22Rv1 (cell line): Measurements from ENCODE around the gene HSPB3.

ENCODE experiments used
- ZFX ChIP-seq: fragments of 450-650 bp; IDR thresholded peaks from 2 replicates; pipeline ENCODE4 v1.6.1; 2017; ENCODE audit warnings: antibody characterized with exemption, borderline replicate concordance
- TF ChIP-seq, protein P1 (sequence below): fragments of 450-650 bp; IDR thresholded peaks from 2 replicates; pipeline ENCODE4 v1.5.1; 2017; ENCODE audit warnings: mild to moderate bottlenecking

DNA sequence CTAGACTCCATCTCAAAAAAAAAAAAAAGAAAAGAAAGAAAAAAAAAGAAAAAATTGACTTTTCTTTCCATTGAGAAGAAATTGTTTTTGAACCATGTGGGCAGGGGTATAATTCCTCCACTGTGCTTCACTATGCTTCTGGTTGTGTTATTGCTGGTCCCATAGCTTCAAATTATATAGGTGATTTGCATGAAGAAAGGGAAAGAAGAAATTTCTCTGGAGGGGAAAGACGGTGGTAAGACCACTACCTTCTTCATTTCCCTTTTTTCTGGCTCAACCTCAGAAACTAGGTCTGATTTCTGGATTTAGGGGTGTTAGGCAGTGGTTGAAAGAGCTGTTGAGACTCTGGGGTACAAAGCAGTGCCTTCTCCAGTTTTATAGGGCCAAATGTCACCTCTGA is 29.3 kb upstream of the HSPB3 start:
- TF ChIP-seq, protein P1, sequence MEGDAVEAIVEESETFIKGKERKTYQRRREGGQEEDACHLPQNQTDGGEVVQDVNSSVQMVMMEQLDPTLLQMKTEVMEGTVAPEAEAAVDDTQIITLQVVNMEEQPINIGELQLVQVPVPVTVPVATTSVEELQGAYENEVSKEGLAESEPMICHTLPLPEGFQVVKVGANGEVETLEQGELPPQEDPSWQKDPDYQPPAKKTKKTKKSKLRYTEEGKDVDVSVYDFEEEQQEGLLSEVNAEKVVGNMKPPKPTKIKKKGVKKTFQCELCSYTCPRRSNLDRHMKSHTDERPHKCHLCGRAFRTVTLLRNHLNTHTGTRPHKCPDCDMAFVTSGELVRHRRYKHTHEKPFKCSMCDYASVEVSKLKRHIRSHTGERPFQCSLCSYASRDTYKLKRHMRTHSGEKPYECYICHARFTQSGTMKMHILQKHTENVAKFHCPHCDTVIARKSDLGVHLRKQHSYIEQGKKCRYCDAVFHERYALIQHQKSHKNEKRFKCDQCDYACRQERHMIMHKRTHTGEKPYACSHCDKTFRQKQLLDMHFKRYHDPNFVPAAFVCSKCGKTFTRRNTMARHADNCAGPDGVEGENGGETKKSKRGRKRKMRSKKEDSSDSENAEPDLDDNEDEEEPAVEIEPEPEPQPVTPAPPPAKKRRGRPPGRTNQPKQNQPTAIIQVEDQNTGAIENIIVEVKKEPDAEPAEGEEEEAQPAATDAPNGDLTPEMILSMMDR, result no peak
- no peak for TF ChIP-seq ZFX
